Measurements from ENCODE around the gene B9D1. TPM values are rescaled to one million over a fixed set of nuclear protein-coding genes. Genes with fewer than 3 reads are reported as not detected.

The B9D1 gene
- total RNA-seq, 1 experiment from 2014 or later: 16.2 TPM

- DNase-seq (ENCODE audit: low read depth): peak; percentile 40
Measured at GRCh38 chr17:19338031-19338990, 24.2 kb downstream of the B9D1 start.

GRCh38 chr17:19337712-19338023 lies 24.9 kb downstream of the B9D1 start:
- no peak for DNase-seq (ENCODE audit: low read depth)

- no peak for DNase-seq (ENCODE audit: low read depth)
Measured at GRCh38 chr17:19336938-19337711, 25.4 kb downstream of the B9D1 start.

- no peak for DNase-seq (ENCODE audit: low read depth)
Measured at GRCh38 chr17:19335951-19336631, 26.4 kb downstream of the B9D1 start.

GRCh38 chr17:19334331-19334730 lies 28.2 kb downstream of the B9D1 start:
- no peak for DNase-seq (ENCODE audit: low read depth)

- no peak for DNase-seq (ENCODE audit: low read depth)
Measured at GRCh38 chr17:19333736-19334290, 28.7 kb downstream of the B9D1 start.

- DNase-seq (ENCODE audit: low read depth): no peak
Measured at GRCh38 chr17:19333132-19333440, 29.4 kb downstream of the B9D1 start.

GRCh38 chr17:19332371-19333131 lies 30.0 kb downstream of the B9D1 start:
- DNase-seq (ENCODE audit: low read depth): no peak

GRCh38 chr17:19331543-19332245 lies 30.8 kb downstream of the B9D1 start:
- DNase-seq (ENCODE audit: low read depth): no peak

- no peak for DNase-seq (ENCODE audit: low read depth)
Measured at GRCh38 chr17:19331134-19331533, 31.4 kb downstream of the B9D1 start.

GRCh38 chr17:19330271-19330670 lies 32.3 kb downstream of the B9D1 start:
- DNase-seq (ENCODE audit: low read depth): no peak

GRCh38 chr17:19329839-19330238 lies 32.7 kb downstream of the B9D1 start:
- DNase-seq (ENCODE audit: low read depth): no peak

- no peak for DNase-seq (ENCODE audit: low read depth)
Measured at GRCh38 chr17:19329136-19329535, 33.4 kb downstream of the B9D1 start.

- DNase-seq (ENCODE audit: low read depth): no peak
Measured at GRCh38 chr17:19328441-19329061, 34.0 kb downstream of the B9D1 start.

- peak; percentile 70 for DNase-seq (ENCODE audit: low read depth)
Measured at GRCh38 chr17:19327031-19327783, 35.3 kb downstream of the B9D1 start.

GRCh38 chr17:19325542-19325941 lies 37.0 kb downstream of the B9D1 start:
- no peak for DNase-seq (ENCODE audit: low read depth)

- no peak for DNase-seq (ENCODE audit: low read depth)
Measured at GRCh38 chr17:19322861-19323260, 39.7 kb downstream of the B9D1 start.

GRCh38 chr17:19322129-19322505 lies 40.4 kb downstream of the B9D1 start:
- DNase-seq (ENCODE audit: low read depth): no peak

GRCh38 chr17:19321481-19322128 lies 40.9 kb downstream of the B9D1 start:
- DNase-seq (ENCODE audit: low read depth): no peak
